ENCODE measurements around the gene SLC17A9. TPM values are rescaled to one million over a fixed set of nuclear protein-coding genes. Genes with fewer than 3 reads are reported as not detected.
A peak's percentile ranks its signal among the peaks of the same experiment; 100 is the strongest.

Gene SLC17A9
- total and polyA plus RNA-seq, 2 of the 8 experiments (the other 6 are each of a cell fraction or from before 2014, with no cell fraction given) = 23.5 to 35.2 TPM

DNA sequence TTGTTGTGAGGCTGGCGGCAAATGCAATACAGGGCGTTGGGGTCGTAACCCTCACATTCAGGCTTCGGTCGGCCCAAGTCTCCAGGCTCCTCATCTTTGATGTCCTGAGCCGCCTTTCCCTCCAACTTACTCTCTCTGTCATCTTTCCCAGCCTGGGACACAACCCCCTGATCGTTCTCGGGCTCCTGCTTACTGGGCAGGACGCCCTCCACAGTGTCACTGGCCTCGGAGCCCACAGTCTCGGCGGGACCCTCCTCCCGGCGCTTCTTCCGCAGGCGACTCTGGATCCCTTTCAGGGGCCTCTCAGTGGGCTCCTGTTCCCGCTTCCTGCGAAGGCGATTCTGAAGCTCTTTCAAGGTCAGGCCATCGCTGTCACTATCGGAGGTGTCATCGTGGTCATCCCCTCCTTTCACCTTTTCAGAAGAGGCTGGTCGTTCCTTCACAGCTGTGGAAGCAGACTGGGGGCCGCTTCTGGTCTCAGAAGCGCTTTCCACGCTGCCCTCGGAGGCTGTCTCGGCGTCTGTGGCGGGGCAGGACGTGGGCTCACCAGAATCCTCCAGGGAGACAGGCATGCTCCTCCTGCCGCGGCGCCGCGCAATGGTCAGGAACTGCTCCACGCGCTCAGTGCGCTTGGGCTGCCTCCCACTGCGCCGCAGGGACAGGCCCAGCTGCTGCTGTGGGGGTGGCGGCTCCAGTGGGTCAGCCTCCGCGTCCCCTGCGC, 41.6 kb upstream of the SLC17A9 start:
- no peak for FAIRE-seq
- peaks cover 4 to 10% (median 7%) of the 10 kb centered on the region in 4 experiments; a peak in 6 of 7 replicates for H3K4me1 ChIP-seq (replicated peaks in 1 of 4; ENCODE audit: control insufficient read depth in 3 of 4, insufficient read depth in 4 of 4, low read length in 3 of 4)
- no peak overlapping the region for H4K91ac ChIP-seq (replicated peaks; ENCODE audit: insufficient read length, low read length)
- H4K20me1 ChIP-seq (replicated peaks in 1 of 2; ENCODE audit: control insufficient read depth in 1 of 2, insufficient read depth in 2 of 2, low read length in 2 of 2) = peaks cover 39 to 64% of the 10 kb centered on the region in 2 experiments
- no peak overlapping the region for H3K14ac ChIP-seq (ENCODE audit: insufficient read length)
- no peaks in the 10 kb centered on the region for H3K23me2 ChIP-seq (ENCODE audit: low read depth, low read length)
- peaks cover 23% of the 10 kb centered on the region for H3K79me1 ChIP-seq (ENCODE audit: low read depth, low read length)
- no peak overlapping the region for H3K4ac ChIP-seq (replicated peaks; ENCODE audit: insufficient read length, low read depth, low read length)
- H3K36me3 ChIP-seq (ENCODE audit: control insufficient read depth in 2 of 4, insufficient read depth in 4 of 4, low read length in 3 of 4) = peaks cover 33 to 69% (median 60%) of the 10 kb centered on the region in 4 experiments
- H2AFZ ChIP-seq (ENCODE audit: low read length) = no peak overlapping the region
- H3K4me2 ChIP-seq (ENCODE audit: insufficient read depth in 1 of 2, low read depth in 2 of 2, low read length in 2 of 2) = no peak overlapping the region
- 96% methylated on average over 40 of the region's 45 CpGs; no CpG with 5 or more reads in 1 of the 2 experiments for WGBS, 2 experiments (ENCODE audit: extremely low coverage in 1 of 2, insufficient coverage in 1 of 2, insufficient read length in 1 of 2, insufficient replicate concordance in 2 of 2, low coverage in 1 of 2, low lambda C conversion rate in 2 of 2, missing lambda C conversion rate in 1 of 2)
- no peak overlapping the region for H3K18ac ChIP-seq (ENCODE audit: extremely low read depth, low read length)
- no peak overlapping the region for H3K9ac ChIP-seq (replicated peaks in 1 of 4; ENCODE audit: extremely low read depth in 1 of 4, low read depth in 3 of 4, low read length in 3 of 4)
- no peak overlapping the region for H2BK15ac ChIP-seq (ENCODE audit: low read length)
- no peaks in the 10 kb centered on the region for H3K27me3 ChIP-seq (replicated peaks in 1 of 4; ENCODE audit: control insufficient read depth in 3 of 4, extremely low read depth in 1 of 4, insufficient read depth in 3 of 4, low read length in 3 of 4)
- no peak overlapping the region for H3K23ac ChIP-seq (ENCODE audit: insufficient read length)
- no peak overlapping the region for H3K27ac ChIP-seq (ENCODE audit: low read depth, low read length)
- H2BK120ac ChIP-seq (replicated peaks; ENCODE audit: low read depth, low read length) = no peak overlapping the region
- H3K4me3 ChIP-seq (ENCODE audit: extremely low read depth in 1 of 4, insufficient read depth in 2 of 4, low read depth in 3 of 4, low read length in 4 of 4) = no peak overlapping the region
- no peak overlapping the region for H2BK12ac ChIP-seq (ENCODE audit: low read depth, low read length)
- no peak overlapping the region for H4K5ac ChIP-seq (ENCODE audit: insufficient read length, low read depth, low read length)
- peaks cover 23 to 83% of the 10 kb centered on the region in 2 experiments for H3K79me2 ChIP-seq (ENCODE audit: control insufficient read depth in 1 of 2, insufficient read depth in 2 of 2, low read length in 2 of 2)
- peak overlapping the region; percentile 51; the same call in 1 of the 2 replicates for H4K8ac ChIP-seq (ENCODE audit: extremely low read depth, insufficient read depth, low read length)
- no peak for DNase-seq (ENCODE audit: low read depth in 1 of 2, low spot score in 2 of 2)
- no peak overlapping the region for H3K56ac ChIP-seq (replicated peaks; ENCODE audit: insufficient read length, low read depth, low read length)
- no peak overlapping the region for H2BK20ac ChIP-seq (ENCODE audit: low read length)
- CTCF ChIA-PET (ENCODE audit: partially characterized antibody) = interaction anchor here (1.0 to 5.7 kb wide), 9 partner anchors 8 to 54 kb away, joined by 3 to 58 read pairs (median 4); partner anchors contain the start of gene DIDO1
- no peaks in the 10 kb centered on the region for H3K9me3 ChIP-seq (ENCODE audit: insufficient read depth in 2 of 2, low read depth in 1 of 2, low read length in 1 of 2)
- H2AK5ac ChIP-seq (ENCODE audit: low read depth, low read length) = no peak overlapping the region
- POLR2A ChIA-PET (ENCODE audit: partially characterized antibody) = interaction anchor here (1.6 to 20.3 kb wide), 4 partner anchors 10 to 32 kb away, joined by 3 to 363 read pairs (median 104); partner anchors contain the start of genes DIDO1 and GID8
- no peak overlapping the region; the same call in 1 of the 2 replicates for H2BK5ac ChIP-seq (ENCODE audit: low read depth, low read length)

Measured in H1 (cell line).